GM19351 (cell line): Measurements from ENCODE around the gene SOST.

Source experiments
- ATAC-seq: cut with Tn5 transposase; IDR thresholded peaks from one replicate; pipeline ENCODE4 v1.9.1; 2021; ENCODE audit warnings: mild to moderate bottlenecking, moderate library complexity; ENCODE audit not compliant: unreplicated experiment

The SOST gene

GRCh38 chr17:43774304-43775250, 16.0 kb upstream of the SOST start:
- no peak for ATAC-seq

- ATAC-seq = no peak
These were observed 14.5 kb upstream of the SOST start for GRCh38 chr17:43772877-43773648.

- no peak for ATAC-seq
These were observed 12.9 kb upstream of the SOST start for GRCh38 chr17:43771463-43771862.

- no peak for ATAC-seq
These were observed 12.4 kb upstream of the SOST start for GRCh38 chr17:43770957-43771356.

GRCh38 chr17:43769859-43770258, 11.3 kb upstream of the SOST start:
- ATAC-seq = no peak

- ATAC-seq = no peak
These were observed 10.8 kb upstream of the SOST start for GRCh38 chr17:43769426-43769825.

GRCh38 chr17:43768943-43769342, 10.4 kb upstream of the SOST start:
- ATAC-seq = no peak

- ATAC-seq = no peak
These were observed 9.8 kb upstream of the SOST start for GRCh38 chr17:43768382-43768781.

GRCh38 chr17:43767713-43768059, 9.1 kb upstream of the SOST start:
- ATAC-seq = no peak

GRCh38 chr17:43767053-43767712, 8.6 kb upstream of the SOST start:
- no peak for ATAC-seq

GRCh38 chr17:43766413-43767052, 7.9 kb upstream of the SOST start:
- ATAC-seq = no peak

GRCh38 chr17:43760254-43760852, 1.8 kb upstream of the SOST start:
- ATAC-seq = no peak

GRCh38 chr17:43759836-43760235, 1.2 kb upstream of the SOST start:
- no peak for ATAC-seq

- ATAC-seq = no peak
These were observed 505 bp downstream of the SOST start for GRCh38 chr17:43758086-43758485.

- no peak for ATAC-seq
These were observed 1.4 kb downstream of the SOST start for GRCh38 chr17:43757171-43757660.

- no peak for ATAC-seq
These were observed 2.4 kb downstream of the SOST start for GRCh38 chr17:43756201-43756600.

GRCh38 chr17:43755389-43755875, 3.2 kb downstream of the SOST start:
- no peak for ATAC-seq

GRCh38 chr17:43754947-43755346, 3.6 kb downstream of the SOST start:
- no peak for ATAC-seq

- ATAC-seq = no peak
These were observed 5.0 kb downstream of the SOST start for GRCh38 chr17:43753493-43754129.

- ATAC-seq = no peak
These were observed 8.4 kb downstream of the SOST start for GRCh38 chr17:43750153-43750552.
